GM20000 (cell line): ENCODE data around the gene KLF17.
"Not testable (repeated sequence)": the region's sequence is repeated elsewhere in the genome, so short reads cannot be mapped to it uniquely, and the experiment has no call there.

Experiments used
- DNase-seq: peaks from one replicate; pipeline ENCODE4 v3.0.0; 2012; ENCODE audit warnings: low spot score
- CTCF ChIP-seq: IDR thresholded peaks from 2 replicates; pipeline ENCODE4 v1.5.1; 2012; ENCODE audit warnings: mild to moderate bottlenecking, control low read depth; ENCODE audit errors: extremely low read depth, missing control alignments

The KLF17 gene

GRCh38 chr1:44108971-44109370, 9.7 kb upstream of the KLF17 start:
- DNase-seq = no peak
- TF ChIP-seq CTCF = no peak

GRCh38 chr1:44110916-44111315, 7.7 kb upstream of the KLF17 start:
- DNase-seq = no peak
- no peak for TF ChIP-seq CTCF

- DNase-seq = no peak
- no peak for TF ChIP-seq CTCF
These were observed 6.8 kb upstream of the KLF17 start for GRCh38 chr1:44111861-44112260.

- DNase-seq = no peak
- no peak for TF ChIP-seq CTCF
These were observed 6.1 kb upstream of the KLF17 start for GRCh38 chr1:44112486-44112885.

GRCh38 chr1:44113095-44113609, 5.5 kb upstream of the KLF17 start:
- no peak for TF ChIP-seq CTCF
- peak; percentile 36 for DNase-seq

GRCh38 chr1:44114098-44114497, 4.5 kb upstream of the KLF17 start:
- TF ChIP-seq CTCF = no peak
- DNase-seq = no peak

- DNase-seq = not testable (repeated sequence)
These were observed 1.3 kb upstream of the KLF17 start for GRCh38 chr1:44117272-44117671.

- DNase-seq = peak; percentile 42
- TF ChIP-seq CTCF = no peak
These were observed 904 bp downstream of the KLF17 start for GRCh38 chr1:44119525-44119924.
